HG03066 (cell line): Measurements from ENCODE around the gene POU5F2.

Experiments
- ATAC-seq: cut with Tn5 transposase; IDR thresholded peaks from one replicate; pipeline ENCODE4 v1.9.1; 2021; ENCODE audit warnings: low read depth; ENCODE audit not compliant: unreplicated experiment

Gene POU5F2

DNA sequence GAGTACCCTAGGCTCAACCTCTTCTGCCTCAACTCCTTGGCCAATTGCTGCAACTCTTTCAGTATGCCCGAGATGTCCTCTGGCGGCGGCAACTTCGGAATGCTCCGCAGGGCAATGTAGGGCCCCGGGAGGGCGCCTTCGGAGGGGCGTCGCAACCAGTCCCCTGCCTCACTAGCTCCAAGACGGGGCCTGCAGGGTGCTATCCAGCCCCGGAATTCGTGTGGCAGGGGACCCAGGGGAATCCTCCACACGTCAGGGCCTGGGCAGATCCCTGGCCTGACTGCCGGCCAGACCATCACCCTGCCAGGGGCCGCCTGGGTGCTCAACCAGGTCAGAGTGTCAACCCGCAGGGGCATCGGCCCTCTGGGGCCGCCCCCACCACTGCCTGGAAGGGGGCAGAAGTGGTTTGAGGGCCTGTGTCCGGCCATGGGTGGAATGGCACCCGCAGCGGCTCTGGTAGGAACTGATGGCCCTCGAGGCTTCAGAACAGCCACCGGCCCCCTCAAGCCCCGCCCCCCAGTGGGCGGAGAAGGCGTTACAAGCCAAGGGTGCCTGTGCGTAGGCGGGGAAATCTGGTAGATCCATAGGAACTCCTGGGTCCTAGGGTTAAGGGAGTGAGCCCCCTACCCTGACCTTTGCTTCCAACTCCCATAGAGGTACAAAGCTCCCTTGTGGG lies at the start of gene POU5F2:
Gene POU5F2 (minus strand): TSS at position 465 of the 676 bp plus-strand sequence. CDS start 37 bp downstream, at position 428.
- no peak for ATAC-seq

GRCh38 chr5:93790401-93790800 lies 49.0 kb upstream of the POU5F2 start:
- ATAC-seq, result no peak

DNA sequence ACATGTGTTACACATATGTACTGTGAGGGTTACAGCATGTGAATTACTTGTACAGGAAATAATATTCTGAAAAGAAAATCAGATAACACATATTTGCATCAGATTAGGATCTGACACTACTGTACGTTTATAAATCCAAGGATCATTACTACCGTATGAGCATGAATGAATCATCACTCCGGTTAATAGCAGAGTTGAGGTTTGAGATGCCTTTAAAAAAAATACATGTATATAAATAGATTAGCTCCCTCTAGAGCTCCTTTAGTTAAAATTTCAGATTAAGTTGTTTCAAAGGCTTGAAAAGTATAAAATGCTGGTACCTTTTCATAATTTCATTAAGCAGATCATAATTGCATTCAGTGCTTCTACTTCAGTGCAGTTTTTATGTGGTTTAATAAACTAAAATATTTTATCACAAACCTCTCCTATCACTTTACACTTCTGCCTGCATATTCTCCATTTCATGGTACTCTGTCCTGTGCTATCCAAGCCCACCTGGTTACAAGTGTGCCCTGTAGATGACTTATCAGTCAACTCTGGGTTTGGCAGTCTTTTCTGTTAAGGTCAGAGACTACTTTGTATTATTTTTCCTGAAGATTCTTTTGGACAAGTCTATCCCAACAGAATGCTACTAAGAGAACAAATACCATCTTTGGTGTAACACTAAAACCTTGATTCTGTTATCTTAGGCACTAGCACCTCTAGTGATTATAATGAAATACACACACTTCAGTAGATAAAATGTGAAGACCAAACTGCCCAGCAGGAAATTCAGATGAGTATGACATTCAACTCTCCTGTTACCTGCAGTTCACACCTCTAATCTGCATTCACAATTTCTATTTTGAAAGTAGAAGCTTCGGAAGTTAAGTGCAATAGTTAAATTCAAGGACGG lies 48.0 kb upstream of the POU5F2 start:
- ATAC-seq, result no peak

- no peak for ATAC-seq
These were observed 46.2 kb upstream of the POU5F2 start for GRCh38 chr5:93787598-93787997.

DNA sequence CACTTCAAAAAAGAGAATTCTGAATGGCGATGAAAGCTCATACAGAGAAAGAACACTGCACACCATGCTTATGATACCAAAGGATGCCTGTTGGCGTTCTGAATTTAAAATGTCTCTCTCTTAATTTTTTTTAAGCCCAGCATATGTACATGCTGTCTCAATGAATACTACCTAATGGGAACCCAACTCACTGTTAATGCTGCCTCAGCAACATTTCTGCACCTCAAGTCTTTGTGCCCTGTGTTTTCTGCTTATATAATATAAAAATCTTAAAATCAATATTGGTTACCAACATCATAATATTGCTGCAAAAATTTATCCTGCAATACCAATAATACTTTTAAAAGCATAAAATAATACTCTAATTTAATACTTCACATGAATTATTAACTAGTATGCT lies 44.1 kb upstream of the POU5F2 start:
- no peak for ATAC-seq

GRCh38 chr5:93782978-93783377 lies 41.6 kb upstream of the POU5F2 start:
- no peak for ATAC-seq

DNA sequence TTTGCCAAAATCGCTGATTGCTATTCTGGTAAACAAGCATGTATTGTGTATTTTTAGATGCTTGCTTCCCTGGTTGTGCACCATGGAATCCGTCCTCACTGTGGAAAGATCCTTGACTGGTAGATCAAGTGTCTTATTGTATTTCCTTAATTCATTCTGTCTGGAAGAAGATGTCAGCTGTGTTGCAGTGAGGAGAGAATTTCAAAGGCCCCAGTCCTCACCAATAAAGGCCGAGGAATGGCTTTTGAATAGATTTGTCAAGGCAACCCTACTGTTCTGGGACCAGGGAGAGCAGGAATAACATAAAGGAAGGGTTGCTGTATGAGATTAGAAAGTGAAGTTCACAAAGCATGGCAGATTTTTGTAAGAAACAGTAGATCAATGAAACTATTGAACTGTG lies 36.2 kb upstream of the POU5F2 start:
- no peak for ATAC-seq

DNA sequence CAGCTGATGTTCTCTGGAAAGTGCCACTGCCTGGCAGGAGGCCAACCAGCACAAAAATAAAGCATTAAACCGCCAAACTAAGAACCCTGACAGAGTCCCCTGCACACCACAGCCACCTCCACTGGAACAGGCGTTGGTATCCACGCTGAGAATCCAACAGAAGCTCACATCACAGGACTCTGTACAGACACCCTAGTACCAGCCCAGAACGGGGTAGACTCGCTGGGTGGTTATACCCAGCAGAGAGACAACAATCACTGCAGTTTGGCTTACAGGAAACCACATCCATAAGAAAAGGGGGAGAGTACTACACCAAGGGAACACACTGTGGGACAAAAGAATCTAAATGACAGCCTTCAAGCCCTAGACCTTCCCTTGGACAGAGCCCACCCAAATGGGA lies 15.0 kb upstream of the POU5F2 start:
- no peak for ATAC-seq

GRCh38 chr5:93755716-93756115 lies 14.3 kb upstream of the POU5F2 start:
- ATAC-seq, result no peak

DNA sequence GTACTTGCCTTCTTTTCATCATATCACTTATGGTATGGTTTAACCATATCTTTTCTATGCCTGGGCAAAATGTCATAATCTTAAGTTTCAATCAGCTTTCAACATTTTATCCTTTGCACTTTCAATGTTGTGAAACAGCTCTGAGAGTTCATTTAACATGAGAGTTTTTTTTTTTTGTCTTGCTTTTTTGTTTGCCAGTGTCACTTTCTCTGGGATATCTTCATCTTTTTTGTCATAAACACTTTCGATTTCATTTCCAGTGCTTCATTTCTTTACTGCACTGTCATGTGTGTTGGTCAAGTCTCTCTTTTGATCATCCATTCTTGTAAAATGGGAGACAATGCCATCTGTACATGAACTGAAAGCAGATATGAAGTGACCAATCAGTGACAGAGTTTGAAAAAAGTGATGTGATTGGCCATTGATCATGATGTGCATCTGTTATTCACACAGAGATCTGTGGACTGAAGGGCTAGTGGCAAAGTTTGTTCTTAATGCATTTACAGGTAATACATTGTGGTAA lies 7.5 kb upstream of the POU5F2 start:
- no peak for ATAC-seq

- ATAC-seq, result no peak
These were observed 5.1 kb upstream of the POU5F2 start for GRCh38 chr5:93746406-93747056.

GRCh38 chr5:93736284-93736683 lies 5.1 kb downstream of the POU5F2 start:
- ATAC-seq, result no peak

- ATAC-seq, result no peak
These were observed 6.0 kb downstream of the POU5F2 start for GRCh38 chr5:93735378-93735777.

GRCh38 chr5:93731987-93732386 lies 9.4 kb downstream of the POU5F2 start:
- no peak for ATAC-seq

DNA sequence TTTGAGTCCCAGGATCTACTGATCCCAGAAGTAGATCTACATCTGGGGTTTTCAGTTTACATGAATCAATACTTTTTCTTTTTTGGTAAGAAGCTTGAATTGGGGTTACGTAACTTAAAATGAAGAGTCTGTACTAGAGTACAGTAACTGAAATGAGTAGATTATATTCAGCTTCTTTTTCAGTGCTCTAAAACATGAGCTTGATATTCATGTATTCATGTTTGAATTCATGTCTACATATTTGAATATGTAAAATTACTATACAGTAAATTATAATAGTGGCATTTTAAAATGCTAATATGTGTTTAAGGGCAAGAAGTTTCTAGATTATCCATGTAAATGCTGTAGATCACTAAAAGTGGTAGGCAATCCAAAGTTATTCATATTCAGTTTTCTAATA lies 14.8 kb downstream of the POU5F2 start:
- ATAC-seq, result no peak

GRCh38 chr5:93724791-93725190 lies 16.6 kb downstream of the POU5F2 start:
- ATAC-seq, result no peak

DNA sequence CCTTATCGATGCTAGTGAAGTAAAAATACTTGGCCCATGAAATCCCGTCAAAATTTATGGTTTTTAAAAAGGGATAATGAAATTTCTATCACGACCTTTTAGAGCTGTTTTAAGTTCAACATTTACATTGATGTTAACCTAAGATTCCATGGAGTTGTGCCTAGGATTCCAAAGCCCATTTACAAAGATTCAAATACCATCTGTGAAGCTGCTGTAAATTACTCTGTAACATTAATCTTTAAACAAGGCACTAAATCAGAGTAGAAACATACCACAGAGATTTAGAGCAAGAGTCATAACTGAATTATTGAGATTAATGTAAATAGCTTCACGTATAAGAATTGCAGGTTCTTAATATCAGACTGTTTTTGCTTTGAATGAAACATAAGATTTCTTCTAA lies 17.7 kb downstream of the POU5F2 start:
- ATAC-seq, result no peak

GRCh38 chr5:93723005-93723404 lies 18.4 kb downstream of the POU5F2 start:
- no peak for ATAC-seq

DNA sequence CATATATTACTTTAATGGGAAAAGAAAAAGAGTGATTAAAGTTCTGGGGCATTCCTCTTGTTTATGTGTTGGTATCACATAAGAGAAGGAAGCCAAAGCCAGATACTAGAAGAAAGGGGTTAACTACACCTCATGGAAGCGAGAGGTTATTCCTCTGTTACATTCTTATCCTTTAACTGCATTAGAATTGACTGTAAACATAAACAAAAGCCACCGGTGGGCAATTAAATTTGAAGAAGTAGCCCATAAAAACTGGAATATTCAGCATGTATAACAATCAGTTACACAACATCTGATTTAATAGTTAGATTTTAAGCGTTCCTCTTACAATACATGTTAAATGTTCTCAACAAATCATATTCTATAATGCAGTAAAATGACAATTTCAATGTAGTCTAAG lies 18.8 kb downstream of the POU5F2 start:
- no peak for ATAC-seq

GRCh38 chr5:93721511-93721910 lies 19.9 kb downstream of the POU5F2 start:
- ATAC-seq, result no peak

DNA sequence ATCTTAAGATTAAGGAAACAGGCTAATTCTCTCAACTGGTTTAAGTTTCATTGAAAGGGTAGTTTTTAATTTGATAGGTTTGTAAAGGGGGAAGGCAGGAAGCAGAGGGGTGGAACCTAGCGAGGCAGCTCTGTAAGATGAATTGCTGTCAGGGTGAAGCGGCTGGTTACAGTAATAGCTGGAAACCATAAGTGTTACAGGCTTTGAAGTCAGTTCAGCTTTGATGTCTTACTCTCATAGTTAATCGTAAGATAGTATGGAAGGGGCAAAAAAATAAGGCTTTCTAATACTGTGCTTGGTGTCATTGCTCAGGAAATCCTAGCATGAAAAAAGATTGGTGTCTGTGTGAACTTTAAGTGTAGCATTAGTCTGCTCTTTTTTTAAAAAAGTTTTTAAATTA lies 20.3 kb downstream of the POU5F2 start:
- ATAC-seq, result no peak
